Measurements from ENCODE around the gene C16orf89. TPM values are rescaled to one million over a fixed set of nuclear protein-coding genes. Genes with fewer than 3 reads are reported as not detected.
"Not testable (repeated sequence)": the region's sequence is repeated elsewhere in the genome, so short reads cannot be mapped to it uniquely, and the experiment has no call there.

C16orf89 gene
- total RNA-seq, 4 donors from 2014 or later, result 3.8 to 16.6 (median 7.1) TPM

- no peak for DNase-seq (ENCODE audit: low spot score)
- no peak for TF ChIP-seq CTCF (IDR thresholded peaks at IDR 0.05)
- ATAC-seq (ENCODE audit: low FRiP score), result no peak
These were observed 20.1 kb downstream of the C16orf89 start for GRCh38 chr16:5045499-5046115.

DNA sequence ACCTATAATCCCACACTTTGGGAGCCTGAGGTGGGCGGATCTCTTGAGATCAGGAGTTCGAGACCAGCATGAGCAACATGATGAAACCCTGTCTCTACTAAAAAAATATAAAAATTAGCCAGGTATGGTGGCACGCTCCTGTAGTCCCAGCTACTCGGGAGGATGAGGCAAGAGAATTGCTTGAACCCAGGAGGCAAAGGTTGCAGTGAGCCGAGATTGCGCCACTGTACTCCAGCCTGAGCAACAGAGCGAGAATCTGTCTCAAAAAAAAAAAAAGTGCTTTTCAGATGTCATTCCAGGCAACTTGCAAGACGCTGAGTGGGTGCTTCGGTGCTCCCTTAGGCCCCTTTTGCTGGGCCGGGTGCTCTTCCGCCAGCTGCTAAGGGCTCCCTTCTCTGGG lies 21.2 kb downstream of the C16orf89 start:
- DNase-seq (ENCODE audit: low spot score); ATAC-seq (ENCODE audit: low FRiP score): not testable (repeated sequence)

DNA sequence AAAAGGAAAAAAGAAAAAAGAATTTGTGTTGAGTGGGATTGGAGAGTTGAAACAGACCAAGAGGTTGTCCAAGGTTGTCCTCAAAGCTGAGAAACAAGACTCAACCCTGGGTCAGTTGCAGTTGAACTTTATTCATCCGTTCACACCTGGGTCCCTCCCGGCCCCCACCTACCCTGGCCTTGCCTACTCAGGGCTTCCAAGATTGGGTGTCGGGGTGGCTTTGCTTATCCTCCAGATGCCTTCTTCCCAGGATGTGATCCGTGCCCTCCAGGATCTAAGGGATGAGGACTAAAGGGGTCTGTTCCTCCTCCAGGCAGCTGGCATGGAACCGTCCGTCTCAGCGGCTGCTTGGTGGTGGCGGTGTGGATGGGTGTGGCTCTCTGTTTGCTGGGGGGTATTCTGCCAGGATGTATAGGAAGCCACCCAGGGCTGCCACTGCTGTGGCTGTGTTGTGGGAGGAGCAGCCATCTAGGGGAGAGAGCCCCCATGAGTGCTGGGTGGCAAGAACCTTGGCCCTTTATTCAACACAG lies 21.7 kb downstream of the C16orf89 start:
- DNase-seq (ENCODE audit: low spot score) (no peak), ATAC-seq (ENCODE audit: low FRiP score) (no peak)
- no peak for TF ChIP-seq CTCF (IDR thresholded peaks at IDR 0.05)

DNA sequence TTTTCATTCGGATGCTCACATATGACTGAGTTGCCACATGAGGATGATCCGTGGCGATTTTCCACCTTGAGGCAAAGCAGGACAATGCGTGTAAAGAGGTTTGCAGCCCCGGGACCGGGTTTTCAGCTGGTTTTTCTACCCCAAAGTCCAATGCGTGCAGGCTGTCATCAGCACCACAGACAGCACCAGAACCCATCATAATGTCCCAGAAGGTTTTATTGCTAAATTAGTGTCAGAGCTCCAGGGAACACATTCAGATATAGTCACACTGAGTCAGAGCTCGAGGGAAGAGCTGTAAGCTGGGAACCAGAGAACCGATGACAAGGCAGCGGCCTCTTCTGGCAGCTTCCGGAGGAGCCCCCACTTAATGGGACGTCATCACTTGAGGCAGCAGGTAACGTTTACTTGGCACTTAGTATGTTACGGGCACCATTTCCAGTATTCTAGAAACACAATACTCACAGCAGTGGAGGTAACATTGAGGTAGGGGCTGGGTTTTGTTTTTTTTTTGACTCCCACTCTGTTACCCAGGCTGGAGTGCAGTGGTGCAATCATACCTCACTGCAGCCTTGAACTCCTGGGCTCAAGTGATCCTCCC lies 23.1 kb downstream of the C16orf89 start:
- TF ChIP-seq CTCF (IDR thresholded peaks at IDR 0.05), result no peak
- ATAC-seq (ENCODE audit: low FRiP score), result no peak
- DNase-seq (ENCODE audit: low spot score), result no peak

GRCh38 chr16:5041600-5042133 lies 24.1 kb downstream of the C16orf89 start:
- no peak for DNase-seq (ENCODE audit: low spot score)
- ATAC-seq (ENCODE audit: low FRiP score), result no peak
- no peak for TF ChIP-seq CTCF (IDR thresholded peaks at IDR 0.05)

- TF ChIP-seq CTCF (IDR thresholded peaks at IDR 0.05), result no peak
- ATAC-seq (ENCODE audit: low FRiP score), result no peak
- DNase-seq (ENCODE audit: low spot score), result no peak
These were observed 25.3 kb downstream of the C16orf89 start for GRCh38 chr16:5040451-5040850.

DNA sequence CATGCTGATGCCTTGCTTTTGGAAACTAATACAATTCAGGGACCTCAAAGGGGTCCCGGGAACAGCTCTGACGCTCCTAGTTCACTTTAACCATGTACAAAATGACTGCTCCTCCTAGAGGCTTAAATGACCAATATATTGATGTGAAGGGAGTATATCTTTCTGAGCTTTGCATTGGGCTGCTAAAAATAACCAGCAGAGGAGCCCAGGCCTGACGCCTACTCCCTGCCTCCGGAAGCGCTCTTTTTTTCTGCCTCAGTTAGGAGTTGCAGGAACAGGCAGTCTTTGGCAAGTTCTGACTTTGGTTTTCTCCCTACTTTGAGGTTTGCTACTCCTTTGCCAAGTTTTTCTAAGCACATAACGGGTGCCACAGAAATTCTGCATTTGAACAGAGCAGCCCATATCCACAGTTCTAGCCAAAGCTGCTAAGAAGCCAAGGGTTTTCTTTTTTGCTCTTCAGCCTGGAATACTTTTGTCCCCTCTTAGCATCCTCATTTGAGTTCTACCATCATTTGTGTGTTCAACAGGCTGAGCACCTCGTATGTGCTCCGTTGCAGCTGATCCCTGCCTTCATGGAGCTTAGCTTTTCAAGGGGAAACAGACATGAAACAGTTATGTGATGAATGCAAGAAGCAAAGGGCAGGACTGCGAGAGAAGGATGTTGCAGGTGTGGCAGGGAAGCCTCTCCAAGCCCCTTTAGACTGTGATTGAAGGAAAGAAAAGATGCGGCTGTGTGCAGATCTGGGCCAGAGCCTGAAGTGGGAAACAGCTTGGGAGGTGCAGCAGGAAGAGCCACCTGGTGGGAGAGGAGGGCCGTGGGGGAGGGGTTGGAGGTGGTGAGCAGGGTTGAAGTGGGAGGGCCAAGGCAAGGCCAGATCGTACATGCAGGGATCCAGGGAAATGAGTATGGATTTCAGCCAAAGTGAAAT lies 29.3 kb downstream of the C16orf89 start:
- DNase-seq (ENCODE audit: low spot score) (no peak), ATAC-seq (ENCODE audit: low FRiP score) (no peak)
- TF ChIP-seq CTCF (IDR thresholded peaks at IDR 0.05), result no peak

Measured in omental fat pad (tissue), 4 donors.